ENCODE results near the gene ARHGEF7. TPM values are rescaled to one million over a fixed set of nuclear protein-coding genes. Genes with fewer than 3 reads are reported as not detected.

Gene ARHGEF7
- total RNA-seq, 1 experiment from 2014 or later: 16.0 TPM

GRCh38 chr13:111111376-111111937 is 3.7 kb upstream of the ARHGEF7 start:
- no peak for DNase-seq (ENCODE audit: low read depth)

DNA sequence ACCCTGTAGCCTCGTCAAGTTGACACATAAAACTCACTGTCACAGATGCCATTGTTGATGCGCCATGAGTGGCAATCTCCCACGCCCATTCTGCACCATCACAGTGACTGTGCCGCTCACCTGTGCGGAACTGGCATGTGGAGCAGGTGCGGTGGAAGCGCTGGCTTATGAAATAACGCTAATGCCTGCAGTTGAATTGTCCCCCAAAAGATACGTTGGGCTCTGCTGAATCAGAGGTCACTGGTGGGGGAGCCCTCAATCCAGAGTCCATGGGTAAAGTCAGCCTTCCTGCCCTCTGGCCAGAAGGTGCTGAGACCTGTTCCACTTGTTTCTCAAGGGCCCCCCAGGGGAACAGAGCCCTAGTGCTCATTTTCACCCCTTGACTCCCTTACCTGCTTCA is 2.9 kb upstream of the ARHGEF7 start:
- DNase-seq (ENCODE audit: low read depth): no peak

DNA sequence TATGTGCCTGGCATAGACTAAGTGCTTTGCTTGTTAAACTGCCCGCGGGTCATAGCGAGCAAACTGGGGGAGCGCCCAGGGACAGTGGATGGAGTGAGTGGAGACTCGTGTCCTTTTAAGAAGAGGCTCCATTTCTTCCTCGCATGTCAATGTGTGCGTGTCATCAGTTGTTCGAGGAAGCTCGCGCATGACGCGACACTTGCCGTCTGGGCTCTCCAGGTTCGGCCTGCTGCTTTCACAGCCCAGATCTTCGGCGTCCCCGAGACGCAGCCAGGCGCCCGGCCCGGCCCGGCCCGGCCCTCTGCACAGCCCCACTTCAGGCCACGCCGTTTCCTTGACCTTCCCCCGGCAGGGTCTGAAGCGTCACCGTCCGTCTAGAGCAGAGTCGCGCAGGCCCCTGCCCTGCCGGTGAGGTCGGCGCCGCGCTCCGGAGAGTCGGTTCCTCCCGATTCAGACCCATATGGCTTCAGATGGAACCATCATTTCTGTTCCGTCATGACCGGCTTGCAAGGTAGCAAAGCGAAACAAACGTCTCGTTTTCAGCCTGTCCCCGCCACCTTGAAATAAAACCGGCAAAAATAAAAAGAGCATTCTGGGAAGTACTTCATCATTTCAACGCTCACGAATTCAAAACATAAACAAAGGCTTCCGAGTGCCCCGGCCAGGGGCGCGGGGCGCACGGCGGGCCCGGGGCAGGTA is 599 bp upstream of the ARHGEF7 start:
- peak; percentile 27 for DNase-seq (ENCODE audit: low read depth)

DNA sequence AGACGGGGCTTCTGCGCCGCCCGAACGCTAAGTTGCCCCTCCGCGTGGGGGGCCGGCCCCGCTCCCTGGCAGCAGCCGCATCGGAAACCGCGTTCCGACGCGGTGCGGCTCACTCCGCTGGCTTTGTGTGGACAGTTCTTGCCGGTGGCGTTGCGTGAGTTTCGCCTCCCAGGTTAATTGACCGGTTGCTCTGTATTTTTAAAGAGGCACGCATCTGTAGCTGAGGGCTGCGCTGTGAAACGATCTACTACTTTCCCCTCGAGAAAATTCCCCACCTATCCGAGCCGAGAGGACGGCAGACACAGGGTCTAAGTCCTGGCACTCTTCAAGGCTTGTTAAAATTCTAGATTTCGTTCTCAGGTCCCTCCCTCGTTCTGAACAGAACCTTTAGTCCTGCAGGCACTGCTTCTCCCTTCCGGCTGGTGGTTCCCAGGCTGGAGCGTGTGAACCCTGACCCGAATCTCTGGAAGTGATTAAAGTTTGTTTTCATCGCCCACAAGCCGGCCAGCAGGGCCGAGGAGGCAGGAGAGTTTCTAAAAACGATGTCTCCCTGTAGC is 933 bp downstream of the ARHGEF7 start:
- peak; percentile 77 for DNase-seq (ENCODE audit: low read depth)

DNA sequence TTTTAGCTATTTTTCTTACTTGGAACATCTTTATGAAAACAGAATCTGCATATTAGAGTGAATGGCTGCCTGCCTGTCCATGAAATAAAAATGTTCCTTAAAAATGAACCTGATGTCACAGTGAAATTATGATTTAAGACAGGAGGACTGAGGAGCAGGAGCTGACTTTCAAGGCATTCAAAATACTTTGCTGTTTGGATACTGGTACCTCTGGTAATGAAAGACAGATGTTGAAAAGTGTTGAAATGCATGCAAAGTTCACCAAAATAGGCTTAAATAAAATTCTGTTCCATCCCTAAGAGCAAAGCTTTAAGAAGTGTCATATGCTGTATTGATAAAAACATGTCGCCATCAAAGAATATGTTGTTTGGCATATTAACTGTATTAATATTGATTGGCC is 1.7 kb downstream of the ARHGEF7 start:
- DNase-seq (ENCODE audit: low read depth): peak; percentile 13

GRCh38 chr13:111117289-111117688 is 2.2 kb downstream of the ARHGEF7 start:
- DNase-seq (ENCODE audit: low read depth): no peak

GRCh38 chr13:111117961-111118360 is 2.9 kb downstream of the ARHGEF7 start:
- peak; percentile 29 for DNase-seq (ENCODE audit: low read depth)

- no peak for DNase-seq (ENCODE audit: low read depth)
Observed at GRCh38 chr13:111118898-111119607, 3.9 kb downstream of the ARHGEF7 start.

- no peak for DNase-seq (ENCODE audit: low read depth)
Observed at GRCh38 chr13:111119966-111120365, 4.9 kb downstream of the ARHGEF7 start.

- no peak for DNase-seq (ENCODE audit: low read depth)
Observed at GRCh38 chr13:111120422-111120821, 5.3 kb downstream of the ARHGEF7 start.

GRCh38 chr13:111120913-111121312 is 5.8 kb downstream of the ARHGEF7 start:
- DNase-seq (ENCODE audit: low read depth): no peak

DNA sequence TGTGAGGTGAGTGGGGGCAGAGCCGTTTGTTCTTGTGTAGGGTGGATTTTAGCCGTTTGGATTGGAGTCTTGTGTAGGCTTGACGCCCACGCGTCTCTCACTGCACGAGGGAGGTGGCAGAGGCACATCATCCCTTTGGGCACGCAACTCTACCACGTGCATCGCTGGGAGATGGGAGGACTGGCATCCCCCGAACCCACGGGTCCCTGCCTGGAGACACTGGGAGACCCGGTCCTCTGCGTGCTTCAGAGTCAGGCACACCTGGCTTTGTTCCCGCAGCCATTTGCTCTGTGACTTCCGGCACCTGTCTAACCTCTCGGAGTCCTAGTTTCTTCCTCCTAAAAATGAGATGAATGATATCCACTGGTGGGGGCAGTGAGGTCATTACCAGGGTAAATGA is 6.4 kb downstream of the ARHGEF7 start:
- DNase-seq (ENCODE audit: low read depth): no peak

- DNase-seq (ENCODE audit: low read depth): no peak
Observed at GRCh38 chr13:111122056-111122455, 6.9 kb downstream of the ARHGEF7 start.

DNA sequence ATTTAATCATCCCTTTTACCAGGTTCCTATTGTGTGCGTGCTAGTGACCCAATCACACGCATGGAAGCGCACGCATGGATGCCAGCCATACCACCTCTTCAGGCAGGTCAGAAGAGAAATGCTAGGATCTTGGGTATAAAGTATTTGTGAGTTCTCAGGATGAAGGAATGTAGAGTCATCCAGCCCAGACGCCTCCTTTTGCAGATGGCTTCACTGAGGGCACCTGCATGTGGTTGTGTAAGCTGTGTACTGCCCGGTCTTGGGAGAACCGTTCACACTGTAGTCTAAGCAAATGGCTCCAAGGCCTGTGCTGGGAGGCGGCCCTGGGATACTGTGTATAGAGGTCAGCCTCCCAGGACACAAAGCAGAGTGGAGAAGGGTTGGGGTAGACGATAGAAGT is 7.5 kb downstream of the ARHGEF7 start:
- no peak for DNase-seq (ENCODE audit: low read depth)

DNA sequence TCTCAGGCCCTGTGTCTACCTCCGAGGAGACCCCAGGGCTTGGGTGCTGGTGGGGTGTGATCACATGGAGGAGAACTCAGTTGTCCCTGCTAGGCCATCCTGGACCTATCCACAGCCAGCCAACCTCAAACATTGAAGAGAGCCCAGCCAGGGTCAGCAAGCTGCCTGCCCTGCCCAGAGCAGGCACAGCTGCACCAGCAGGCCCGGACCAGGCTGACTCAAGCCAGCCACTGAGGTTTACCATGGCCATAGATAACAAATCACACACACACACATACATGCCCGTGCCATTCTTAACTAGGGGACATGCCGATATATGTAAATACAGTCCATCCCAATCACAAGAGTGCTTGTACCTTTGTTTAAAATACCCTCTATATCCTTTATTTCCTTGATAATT is 8.1 kb downstream of the ARHGEF7 start:
- no peak for DNase-seq (ENCODE audit: low read depth)

GRCh38 chr13:111123649-111124048 is 8.5 kb downstream of the ARHGEF7 start:
- no peak for DNase-seq (ENCODE audit: low read depth)

DNA sequence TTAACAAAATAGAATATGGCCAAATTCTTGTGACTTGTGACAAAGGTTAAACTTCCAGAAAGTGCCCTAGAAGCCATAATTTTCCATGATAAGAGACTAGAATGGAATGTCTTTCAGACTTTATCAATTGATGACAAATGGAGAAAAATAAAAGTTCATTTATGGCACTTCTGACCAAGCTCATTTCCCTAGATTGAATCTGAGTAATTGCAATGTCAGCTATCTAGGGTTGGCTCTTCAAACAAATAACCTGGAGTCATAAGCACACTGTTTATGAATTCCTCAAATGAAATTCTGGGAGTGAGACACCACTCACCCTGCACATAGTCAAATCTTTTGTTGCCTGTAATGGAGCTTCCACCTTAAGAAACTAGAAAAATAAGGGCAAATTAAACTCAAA is 11.4 kb downstream of the ARHGEF7 start:
- DNase-seq (ENCODE audit: low read depth): no peak

DNA sequence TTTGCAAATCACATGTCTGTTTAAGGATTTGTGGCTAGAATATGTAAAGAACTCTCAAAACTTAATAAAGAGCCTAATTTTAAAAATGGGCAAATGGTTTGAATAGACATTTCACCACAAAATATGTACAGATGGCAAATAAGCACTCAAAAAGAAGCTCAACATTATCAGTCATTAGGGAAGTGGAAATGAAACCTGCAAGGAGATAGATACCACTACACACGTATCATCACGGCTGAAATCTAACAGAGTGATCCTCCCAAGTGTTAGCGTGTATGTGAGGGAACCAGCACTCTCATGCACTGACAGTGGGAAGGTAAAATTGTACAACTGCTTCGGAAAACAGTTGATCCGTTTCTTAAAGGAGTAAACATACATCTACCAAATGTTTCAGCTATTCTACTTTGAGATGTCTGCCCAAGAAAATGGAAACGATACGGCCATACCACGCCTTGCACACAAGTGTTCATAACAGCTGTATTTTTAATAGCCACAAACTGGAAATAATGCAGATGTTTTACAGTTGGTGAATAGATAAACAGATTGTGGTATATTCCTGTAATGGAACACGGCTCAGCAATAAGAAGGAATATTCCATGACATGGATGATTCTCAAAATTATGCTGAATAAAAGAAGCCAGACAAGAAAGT is 14.5 kb downstream of the ARHGEF7 start:
- DNase-seq (ENCODE audit: low read depth): no peak

GRCh38 chr13:111130116-111130508 is 15.0 kb downstream of the ARHGEF7 start:
- no peak for DNase-seq (ENCODE audit: low read depth)

DNA sequence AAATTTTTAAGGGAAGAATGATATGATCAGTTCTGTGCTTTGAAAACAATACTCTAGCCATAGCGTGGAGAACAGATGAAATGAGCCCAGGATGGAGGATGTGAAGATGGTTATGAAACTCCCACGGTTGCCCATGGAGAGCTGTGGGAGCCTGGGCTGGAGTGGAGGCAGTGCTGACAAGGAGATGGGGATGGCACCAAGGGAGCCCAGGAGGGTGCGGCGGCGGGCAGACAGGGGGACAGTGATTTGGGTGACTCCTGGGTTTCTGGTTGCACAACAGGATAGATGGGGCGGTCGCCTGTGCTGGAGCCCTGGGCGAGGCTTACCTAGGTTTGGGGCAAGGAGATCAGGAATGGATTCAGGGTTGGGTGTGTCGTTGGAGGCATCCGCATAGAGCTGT is 15.9 kb downstream of the ARHGEF7 start:
- DNase-seq (ENCODE audit: low read depth): no peak

DNA sequence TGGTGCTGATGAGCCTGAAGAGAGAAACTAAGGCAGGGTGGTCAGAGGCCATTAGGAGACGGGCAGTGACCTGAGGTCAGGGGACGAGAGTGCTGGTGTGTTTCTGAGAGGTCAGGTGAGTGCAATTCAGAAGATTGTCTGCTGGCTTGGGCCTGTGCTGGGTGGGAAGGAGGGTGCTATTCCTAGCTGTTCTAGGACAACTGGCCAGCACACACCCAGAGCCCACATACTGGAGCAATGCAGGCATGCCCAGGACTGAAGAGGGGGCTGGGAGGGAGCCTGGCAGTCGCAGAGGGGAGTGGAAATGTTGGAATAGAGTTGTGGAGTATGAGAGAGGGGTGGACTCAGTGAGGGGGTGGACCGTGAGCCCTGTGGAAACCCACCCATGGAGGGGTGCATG is 16.5 kb downstream of the ARHGEF7 start:
- DNase-seq (ENCODE audit: low read depth): no peak

DNA sequence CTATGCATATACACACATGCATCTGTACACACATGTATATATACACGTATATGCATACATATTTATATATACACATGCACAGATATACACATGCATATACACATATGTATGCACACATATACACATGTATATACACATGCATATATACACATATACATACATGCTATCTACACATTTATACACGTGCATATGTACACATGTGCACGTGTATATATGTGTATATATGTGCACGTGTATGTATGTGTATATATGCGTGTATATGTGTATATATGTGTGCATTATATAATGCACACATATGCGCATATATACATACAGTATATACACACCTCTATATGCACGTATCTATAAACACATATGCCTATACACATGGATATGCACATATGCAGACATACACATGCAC is 17.8 kb downstream of the ARHGEF7 start:
- no peak for DNase-seq (ENCODE audit: low read depth)

Data from RPMI7951 (cell line).